G401 (cell line): ENCODE results near the gene DNAH12. TPM values are rescaled to one million over a fixed set of nuclear protein-coding genes. Genes with fewer than 3 reads are reported as not detected.
"Not testable (repeated sequence)": the region's sequence is repeated elsewhere in the genome, so short reads cannot be mapped to it uniquely, and the experiment has no call there.

ENCODE experiments used
- DNase-seq: peaks from one replicate; pipeline ENCODE4 v3.0.0-alpha.2; 2015; ENCODE audit warnings: low spot score
- in situ Hi-C: cut with HindIII; loops from 2 replicates; pipeline ENCODE4 v1.10.0; 2016; ENCODE audit warnings: low sequenced_read_pairs, mixed read lengths
- total RNA-seq: library from RNA; depleted of rRNA; stranded (reverse); fragments of >200 nt; shearing (Covaris generic); gene quantifications from 2 replicates; pipeline ENCODE4 v1.2.3, GENCODE V29; 2014

Gene DNAH12
- total RNA-seq, 1 experiment from 2014 or later: not detected

DNA sequence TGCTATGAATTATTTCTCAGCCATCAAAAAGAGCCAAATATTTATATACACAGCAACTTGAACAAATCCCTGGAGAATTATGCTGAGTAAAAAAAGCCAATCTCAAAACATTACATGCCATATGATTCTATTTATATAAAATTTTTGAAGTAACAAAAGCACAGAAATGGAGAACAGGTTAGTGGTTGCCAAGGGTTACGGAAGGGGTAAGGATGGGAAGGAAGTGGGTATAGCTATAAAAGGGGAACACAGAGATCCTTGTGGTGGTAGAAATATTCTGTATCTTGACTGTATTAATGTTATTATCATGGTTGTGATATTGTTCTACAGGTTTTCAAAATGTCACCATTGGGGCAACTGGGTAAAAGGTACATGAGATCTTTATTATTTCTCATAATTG, 189.4 kb downstream of the DNAH12 start:
- in situ Hi-C loops: loop anchor here (10.0 kb wide), 1 partner anchor 60 kb away; the partner anchor contains the start of gene ASB14
- no peak for DNase-seq

DNA sequence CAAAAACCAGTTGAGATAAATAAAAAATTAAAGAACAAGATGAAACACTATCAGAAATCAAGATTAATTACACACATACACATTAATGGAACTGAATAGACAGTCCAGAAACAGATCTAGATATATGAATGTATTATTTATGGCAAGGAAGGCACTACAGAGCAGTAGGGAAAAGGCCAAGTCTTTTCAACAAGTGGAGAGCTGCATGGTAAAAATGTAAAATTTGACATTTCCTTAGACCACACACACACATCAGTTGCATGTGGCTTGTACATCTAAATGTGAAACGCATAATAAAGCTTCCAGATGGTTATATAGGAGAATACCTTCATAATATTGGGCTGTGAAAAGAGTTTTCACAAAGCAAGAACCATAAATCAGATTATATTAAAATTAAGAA, 193.9 kb downstream of the DNAH12 start:
- in situ Hi-C loops: loop anchor here (10.0 kb wide), 1 partner anchor 55 kb away; the partner anchor contains the start of gene ASB14
- DNase-seq: no peak

DNA sequence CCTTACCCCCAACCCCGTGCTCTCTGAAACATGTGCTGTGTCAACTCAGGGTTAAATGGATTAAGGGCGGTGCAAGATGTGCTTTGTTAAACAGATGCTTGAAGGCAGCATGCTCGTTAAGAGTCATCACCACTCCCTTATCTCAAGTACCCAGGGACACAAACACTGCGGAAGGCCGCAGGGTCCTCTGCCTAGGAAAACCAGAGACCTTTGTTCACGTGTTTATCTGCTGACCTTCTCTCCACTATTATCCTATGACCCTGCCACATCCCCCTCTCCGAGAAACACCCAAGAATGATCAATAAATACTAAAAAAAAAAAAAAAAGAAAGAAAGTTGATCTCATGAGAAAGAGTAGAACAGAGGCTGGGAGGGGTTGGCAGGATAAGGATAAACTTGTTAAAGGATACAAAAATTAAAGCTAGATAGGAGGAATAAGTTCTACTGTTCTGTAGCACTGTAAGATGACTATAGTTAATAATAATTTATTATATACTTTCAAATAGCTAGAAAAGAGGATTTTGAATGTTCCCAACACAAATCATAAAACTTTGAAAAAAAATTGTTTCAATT, 205.0 kb downstream of the DNAH12 start:
- DNase-seq, in situ Hi-C loops: not testable (repeated sequence)

DNA sequence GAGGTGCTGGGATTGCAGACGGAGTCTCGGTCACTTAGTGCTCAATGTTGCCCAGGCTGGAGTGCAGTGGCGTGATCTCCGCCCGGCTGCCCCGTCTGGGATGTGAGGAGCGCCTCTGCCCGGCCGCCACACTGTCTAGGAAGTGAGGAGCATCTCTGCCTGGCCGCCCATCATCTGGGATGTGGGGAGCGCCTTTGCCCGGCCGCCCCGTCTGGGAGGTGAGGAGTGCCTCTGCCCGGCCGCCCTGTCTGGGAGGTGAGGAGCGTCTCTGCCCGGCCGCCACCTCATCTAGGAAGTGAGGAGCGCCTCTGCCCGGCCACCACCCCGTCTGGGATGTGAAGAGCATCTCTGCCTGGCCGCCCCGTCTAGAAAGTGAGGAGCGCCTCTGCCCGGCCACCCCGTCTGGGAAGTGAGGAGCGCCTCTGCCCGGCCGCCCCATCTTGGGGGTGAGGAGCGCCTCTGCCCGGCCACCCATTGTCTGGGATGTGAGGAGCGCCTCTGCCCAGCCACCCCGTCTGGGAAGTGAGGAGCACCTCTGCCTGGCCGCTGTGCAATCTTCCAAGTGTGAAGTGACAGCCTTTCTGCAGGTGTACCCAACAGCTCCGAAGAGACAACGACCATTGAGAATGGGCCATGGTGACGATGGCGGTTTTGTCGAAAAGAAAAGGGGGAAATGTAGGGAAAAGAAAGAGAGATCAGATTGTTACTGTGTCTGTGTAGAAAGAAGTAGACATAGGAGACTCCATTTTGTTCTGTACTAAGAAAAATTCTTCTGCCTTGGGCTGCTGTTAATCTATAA, 205.7 kb downstream of the DNAH12 start:
- DNase-seq, in situ Hi-C loops: not testable (repeated sequence)

DNA sequence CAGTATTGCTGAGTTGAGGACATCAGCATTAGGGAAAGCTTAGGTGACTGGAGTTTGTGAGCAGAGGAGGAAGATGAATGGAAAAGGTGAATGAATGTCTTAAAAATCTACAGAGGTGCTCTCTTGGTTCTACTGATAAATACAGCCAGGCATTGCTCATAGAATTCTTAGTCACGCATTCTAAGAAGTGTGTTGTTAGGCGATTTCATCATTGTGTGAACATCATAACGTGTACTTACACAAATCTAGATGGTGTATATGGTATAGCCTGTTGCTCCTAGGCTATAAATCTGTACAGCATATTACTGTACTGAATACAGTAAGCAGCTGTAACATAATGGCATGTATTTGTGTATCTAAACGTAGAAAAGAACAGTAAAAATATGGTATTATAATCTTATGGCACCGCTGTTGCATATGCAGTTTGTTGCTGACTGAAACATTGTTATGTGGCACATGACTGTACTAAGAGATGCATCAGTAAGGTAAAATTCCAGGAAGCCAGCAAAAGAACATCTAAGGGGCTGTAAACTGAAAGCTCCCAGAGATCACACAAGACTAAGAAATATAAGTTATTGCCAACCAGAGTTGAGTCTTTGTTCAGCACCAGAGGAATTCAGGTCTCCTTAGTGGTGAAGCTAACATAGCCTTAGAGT, 208.7 kb downstream of the DNAH12 start:
- no peak for DNase-seq
- in situ Hi-C loops: no loop called here

DNA sequence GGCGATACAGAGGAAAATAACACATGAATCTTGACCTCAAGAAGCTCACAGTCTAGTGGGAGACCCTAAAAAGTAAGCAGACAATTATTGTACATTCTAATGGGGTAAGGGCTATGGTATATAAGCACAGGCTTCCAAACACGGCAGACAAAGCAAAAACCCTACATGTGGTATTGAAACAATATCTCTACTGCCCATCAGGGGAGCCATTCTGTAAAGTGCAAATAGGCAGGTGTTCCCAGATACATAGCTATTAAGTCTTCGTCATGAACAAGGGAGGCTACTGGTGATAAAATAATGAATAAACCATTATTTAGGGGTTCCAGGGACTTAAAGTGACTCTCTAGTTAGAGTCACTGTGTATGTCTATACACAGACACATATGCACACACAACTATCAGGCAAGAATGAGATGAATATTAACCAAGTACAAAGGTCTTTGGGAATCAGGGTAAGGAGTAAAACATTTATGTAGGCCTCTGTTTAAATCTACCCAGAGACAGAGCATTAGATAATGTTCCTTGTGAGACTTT, 213.0 kb downstream of the DNAH12 start:
- no peak for DNase-seq
- in situ Hi-C loops: no loop called here

DNA sequence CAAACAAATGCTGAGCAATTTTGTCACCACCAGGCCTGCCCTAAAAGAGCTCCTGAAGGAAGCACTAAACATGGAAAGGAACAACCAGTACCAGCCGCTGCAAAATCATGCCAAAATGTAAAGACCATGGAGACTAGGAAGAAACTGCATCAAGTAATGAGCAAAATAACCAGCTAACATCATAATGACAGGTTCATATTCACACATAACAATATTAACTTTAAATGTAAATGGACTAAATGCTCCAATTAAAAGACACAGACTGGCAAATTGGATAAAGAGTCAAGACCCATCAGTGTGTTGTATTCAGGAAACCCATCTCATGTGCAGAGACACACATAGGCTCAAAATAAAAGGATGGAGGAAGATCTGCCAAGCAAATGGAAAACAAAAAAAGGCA, 217.6 kb downstream of the DNAH12 start:
- in situ Hi-C loops, DNase-seq: not testable (repeated sequence)

DNA sequence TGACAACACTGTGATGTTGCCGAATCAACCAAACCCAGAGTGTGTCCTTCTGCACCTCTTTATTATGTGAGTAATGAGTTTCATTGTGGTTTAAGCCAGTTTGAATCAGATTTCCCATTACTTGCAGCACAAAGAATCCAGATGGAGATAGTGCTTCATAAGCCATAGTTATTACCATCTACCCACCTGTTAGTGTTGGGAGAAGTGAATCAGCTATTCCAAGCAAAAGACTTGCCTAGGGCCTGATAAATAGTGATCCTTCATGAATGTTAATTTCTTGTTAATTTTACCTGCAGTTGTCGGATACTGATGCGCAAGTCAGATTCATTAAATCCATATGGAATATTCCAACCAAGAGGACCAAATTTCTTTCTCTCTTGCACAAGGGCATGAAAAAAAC, 229.9 kb downstream of the DNAH12 start:
- no peak for DNase-seq
- in situ Hi-C loops: no loop called here

DNA sequence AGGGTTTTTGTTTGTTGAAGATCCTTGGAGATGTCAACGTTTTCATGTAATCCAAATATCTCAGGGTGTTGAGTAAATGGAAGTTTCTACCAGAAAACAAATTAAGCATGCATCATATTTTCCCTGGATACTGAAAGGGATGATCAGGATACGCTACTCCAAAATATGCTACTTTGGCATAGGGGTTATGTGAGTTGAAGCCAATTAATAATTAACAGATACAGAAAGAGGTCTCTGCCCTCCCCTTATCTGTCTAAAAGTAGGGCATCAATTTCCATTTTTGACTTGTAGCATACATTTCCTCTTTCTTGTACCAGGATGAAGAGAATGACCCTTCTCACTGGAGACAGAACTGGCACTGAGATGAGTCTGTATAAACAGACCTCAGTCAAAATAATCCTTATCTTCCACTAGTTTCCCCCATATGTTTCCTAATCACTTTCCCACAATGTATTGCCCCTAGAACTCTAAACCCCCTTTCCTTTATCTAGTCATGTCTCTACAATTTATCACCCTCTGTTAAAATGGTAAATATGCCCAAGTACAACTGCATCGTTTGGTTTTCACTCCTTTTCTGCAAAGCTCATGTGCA, 234.3 kb downstream of the DNAH12 start:
- no peak for DNase-seq
- in situ Hi-C loops: no loop called here

DNA sequence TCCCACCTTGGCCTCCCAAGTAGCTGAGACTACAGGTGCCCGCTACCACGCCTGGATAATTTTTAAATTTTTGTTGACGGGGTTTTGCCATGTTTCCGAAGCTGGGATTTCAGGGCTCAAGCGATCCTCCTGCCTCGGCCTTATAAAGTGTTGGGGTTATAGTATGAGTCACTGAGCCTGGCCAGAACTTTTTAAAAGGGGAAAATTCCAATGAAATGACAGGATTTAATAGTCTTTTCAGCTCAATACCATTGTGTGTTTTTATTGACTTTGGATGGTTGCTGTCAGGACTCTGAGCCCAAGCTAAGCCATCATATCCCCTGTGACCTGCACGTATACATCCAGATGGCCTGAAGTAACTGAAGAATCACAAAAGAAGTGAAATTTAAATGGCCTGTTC, 240.6 kb downstream of the DNAH12 start:
- DNase-seq, in situ Hi-C loops: not testable (repeated sequence)

DNA sequence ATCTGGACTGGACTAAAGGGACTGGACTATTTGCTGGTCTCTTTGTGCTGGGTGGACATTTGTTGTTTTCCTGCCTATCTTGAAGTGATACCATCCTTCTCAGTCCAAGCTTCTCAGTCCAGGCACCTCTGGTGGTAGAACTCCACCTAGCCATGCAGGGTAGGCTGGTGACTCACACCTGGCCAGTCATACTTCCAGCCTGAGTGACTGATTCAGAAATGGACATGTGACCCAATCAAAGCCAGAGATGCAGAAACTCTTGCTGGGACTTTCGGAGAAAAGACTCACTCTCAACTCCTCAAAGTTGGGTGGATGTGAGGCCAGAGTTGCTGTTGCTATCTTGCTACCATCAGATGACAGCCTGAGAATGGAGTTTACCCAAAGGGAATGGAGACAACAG, 246.1 kb downstream of the DNAH12 start:
- in situ Hi-C loops: loop anchor here (10.0 kb wide), 1 partner anchor 57 kb away; no protein-coding TSS in a partner anchor
- DNase-seq: no peak

DNA sequence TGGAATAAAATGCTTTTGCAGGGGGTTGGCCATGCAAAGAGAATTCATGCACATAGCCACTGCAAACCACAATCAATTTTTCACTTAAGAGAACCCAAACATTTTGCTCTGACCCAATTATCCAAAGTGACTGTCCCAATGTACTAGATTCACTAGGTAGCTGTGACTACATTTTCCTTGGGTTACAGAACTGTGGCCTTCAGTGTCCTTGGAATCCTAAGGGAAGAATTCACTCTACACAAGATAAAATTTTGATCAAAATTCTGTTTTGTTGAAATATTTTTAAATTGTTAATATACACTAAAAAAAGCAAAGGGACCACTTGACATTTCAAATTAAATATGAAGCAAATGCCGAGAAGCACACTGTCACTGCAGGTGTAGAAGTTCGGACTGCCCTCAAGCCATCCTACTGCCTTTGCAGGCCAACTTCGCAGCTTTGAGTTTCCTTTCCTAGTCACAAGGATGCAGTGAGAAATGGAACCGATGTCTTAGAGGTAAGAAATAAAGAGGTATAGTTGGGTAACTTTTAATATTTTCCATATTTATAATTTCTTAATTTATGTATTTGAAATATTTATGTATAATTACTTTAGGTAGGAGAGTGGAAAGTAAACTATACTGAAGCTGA, 251.1 kb downstream of the DNAH12 start:
- DNase-seq: no peak
- in situ Hi-C loops: loop anchor here (10.0 kb wide), 1 partner anchor 62 kb away; no protein-coding TSS in a partner anchor

DNA sequence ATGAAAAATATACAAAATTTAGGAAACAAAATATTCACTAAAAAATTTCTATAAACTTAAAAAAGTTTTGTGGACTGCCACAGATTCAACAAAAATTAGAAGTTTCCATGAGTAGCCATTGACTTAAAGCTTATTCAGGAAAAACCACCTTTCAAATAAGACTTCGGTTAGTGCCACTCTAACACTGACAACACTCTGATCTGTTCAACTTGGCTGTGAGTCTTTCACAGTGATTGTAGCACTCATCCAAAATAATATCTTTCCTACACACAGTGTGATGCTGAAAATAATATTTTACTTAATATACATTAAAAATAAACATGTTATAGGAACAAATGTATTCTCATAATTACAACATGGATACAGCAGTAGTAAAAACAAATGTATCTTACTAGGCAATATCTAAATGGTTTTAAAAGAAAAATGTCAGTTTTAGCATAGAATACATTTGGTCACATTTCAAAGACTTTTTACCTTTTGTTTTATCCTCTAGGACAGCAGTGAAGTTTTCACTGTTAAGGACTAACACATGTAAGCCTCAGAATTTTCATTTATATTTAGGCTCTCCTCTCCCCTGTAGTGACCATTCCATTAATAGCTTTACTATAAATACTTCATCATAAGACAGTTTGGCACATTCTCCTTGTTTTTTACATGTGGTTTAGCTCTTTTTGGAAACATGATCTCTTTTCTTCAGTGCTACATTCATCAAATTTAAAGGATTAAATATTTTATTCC, 251.8 kb downstream of the DNAH12 start, which contains the start of gene ASB14:
TSS of gene ASB14 (minus strand) at position 527 of the 738 bp plus-strand sequence. CDS start 652 bp downstream, outside the sequence.
- in situ Hi-C loops: loop anchor here (10.0 kb wide), 1 partner anchor 62 kb away; no protein-coding TSS in a partner anchor
- DNase-seq: no peak

DNA sequence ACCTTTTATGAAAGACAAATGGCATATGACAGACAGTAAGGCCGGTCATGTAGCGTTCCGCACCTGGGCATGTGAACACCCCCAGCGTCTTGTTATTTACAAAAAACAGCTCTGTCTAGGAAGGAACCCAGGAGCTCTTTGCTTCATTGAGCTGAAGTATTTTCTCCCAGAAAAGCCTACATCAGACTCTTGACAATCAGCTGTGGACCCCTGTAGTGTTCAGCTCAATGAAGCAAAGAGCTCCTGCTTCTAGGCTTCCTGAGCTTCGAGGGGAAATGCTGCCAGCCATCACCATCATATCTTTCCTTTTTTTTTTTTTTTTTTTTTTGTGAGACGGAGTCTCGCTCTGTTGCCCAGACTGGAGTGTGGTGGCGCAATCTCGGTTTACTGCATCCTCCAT, 255.7 kb downstream of the DNAH12 start:
- DNase-seq: no peak
- in situ Hi-C loops: no loop called here

DNA sequence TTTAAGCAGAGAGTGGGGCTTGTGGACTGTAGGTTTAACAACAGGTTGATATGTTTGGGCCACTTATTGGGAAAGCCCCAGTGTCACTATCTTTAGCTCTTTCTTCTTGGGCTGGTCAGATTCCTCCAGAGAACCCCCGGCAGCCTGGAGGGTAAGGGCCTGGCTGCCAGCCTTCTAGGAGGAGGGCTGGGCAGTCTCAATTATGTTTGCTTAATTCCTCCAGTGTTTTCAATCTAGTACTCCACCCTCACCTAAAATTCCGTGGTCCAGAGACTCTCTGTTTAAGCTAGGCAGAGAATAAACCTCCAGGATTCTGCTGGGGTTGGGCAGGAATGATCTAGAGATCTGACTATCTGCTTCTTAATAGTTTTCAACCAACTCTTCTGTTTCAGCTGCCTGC, 256.9 kb downstream of the DNAH12 start:
- in situ Hi-C loops: no loop called here
- no peak for DNase-seq

DNA sequence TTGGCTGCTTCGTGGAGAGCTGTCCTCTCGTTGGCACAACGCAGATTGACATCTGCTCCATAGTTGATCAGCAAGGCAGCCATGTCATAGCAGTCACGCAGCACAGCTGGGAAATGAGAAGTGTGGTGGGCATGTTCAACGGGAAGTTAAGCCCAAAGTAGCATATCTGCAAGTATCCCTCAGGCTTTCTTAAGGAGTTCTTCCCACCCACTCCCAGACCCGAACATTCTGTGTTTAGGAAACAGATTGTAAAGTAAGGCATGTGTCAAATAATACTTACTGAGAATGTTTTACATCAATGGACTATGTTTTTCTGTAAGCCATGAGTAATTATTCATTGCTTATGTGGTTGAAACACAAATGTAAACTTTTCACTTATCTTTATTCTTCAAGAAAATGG, 260.8 kb downstream of the DNAH12 start:
- no peak for DNase-seq
- in situ Hi-C loops: no loop called here

DNA sequence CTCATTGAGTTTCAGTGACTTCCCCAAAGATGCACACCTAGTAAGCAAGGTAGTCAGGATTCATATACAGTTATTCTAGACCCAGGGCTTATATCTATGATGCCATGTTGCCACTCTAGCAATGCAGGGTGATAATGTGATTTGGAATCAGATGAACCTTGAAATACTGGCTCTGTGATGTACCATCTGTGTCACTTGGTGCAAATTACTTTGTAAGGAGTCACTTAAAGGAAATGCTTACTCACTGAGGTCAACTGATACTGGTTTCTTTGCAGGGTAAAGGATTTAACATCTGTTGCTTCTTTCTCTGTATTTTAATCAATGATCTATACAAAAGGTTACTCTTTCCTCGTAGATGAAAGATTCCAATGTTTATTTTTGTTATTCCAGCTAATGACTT, 262.4 kb downstream of the DNAH12 start:
- no peak for DNase-seq
- in situ Hi-C loops: no loop called here

DNA sequence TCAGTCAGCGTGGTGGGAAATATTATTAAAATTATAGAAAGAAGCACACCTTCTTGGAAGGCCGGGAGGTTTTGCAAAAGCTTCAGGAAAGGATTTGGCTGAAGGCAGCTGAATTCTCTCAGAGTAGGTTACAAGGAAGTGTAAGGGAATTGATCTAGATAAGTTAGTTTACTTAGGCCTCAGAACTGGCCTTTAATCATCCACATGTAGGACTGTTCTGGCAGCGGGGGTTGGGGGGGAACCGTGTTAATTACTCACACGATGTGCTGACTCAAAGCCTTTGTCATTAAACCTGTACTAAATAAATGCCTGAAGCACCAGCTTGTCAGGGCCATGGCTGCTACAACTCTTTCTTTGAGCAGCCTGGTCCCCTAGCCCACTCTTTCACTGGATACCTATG, 264.5 kb downstream of the DNAH12 start:
- in situ Hi-C loops: no loop called here
- DNase-seq: no peak
